Measurements from ENCODE around the gene FCAMR. TPM values are rescaled to one million over a fixed set of nuclear protein-coding genes. Genes with fewer than 3 reads are reported as not detected.

The FCAMR gene
- total RNA-seq, 4 donors from 2014 or later = not detected

- peak overlapping the region; percentile 86 to 98 (median 96) for H3K27ac ChIP-seq
Measured at GRCh38 chr1:207017615-207018559, 47.6 kb upstream of the FCAMR start.

GRCh38 chr1:207015791-207016190 lies 45.5 kb upstream of the FCAMR start:
- no peak for DNase-seq
- no peaks in the 10 kb centered on the region for H3K9me3 ChIP-seq
- peaks cover 3 to 35% (median 9%) of the 10 kb centered on the region in 3 donors for H3K4me1 ChIP-seq
- H3K4me3 ChIP-seq = no peak overlapping the region
- H3K27me3 ChIP-seq = no peaks in the 10 kb centered on the region
- TF ChIP-seq CTCF (IDR thresholded peaks at IDR 0.05) = no peak
- no peak for TF ChIP-seq POLR2A (IDR thresholded peaks at IDR 0.05)
- intact Hi-C loops (cut with DNase I) = no loop called here
- H3K27ac ChIP-seq = no peak overlapping the region
- WGBS, 2 donors = 73 to 76% methylated on average over 3 of the region's 3 CpGs
- H3K36me3 ChIP-seq = no peaks in the 10 kb centered on the region

More at GRCh38 chr1:207017615-207018559, 47.6 kb upstream of the FCAMR start:
- no peak for DNase-seq
- H3K4me3 ChIP-seq = no peak overlapping the region
- peaks cover 23 to 54% (median 23%) of the 10 kb centered on the region in 3 donors for H3K4me1 ChIP-seq
- TF ChIP-seq POLR2A (IDR thresholded peaks at IDR 0.05) (peak in 1 of 4 donors; percentile 36), CTCF (IDR thresholded peaks at IDR 0.05) (no peak)
- WGBS, 2 donors = 36 to 52% methylated on average over 6 to 7 of the region's 7 CpGs
- no peaks in the 10 kb centered on the region for H3K9me3 ChIP-seq
- intact Hi-C loops (cut with DNase I) = no loop called here
- H3K36me3 ChIP-seq = peaks cover 0 to 5% (median 0%) of the 10 kb centered on the region in 3 donors
- H3K27me3 ChIP-seq = no peaks in the 10 kb centered on the region

- no peaks in the 10 kb centered on the region for H3K36me3 ChIP-seq
- no peak overlapping the region for H3K4me3 ChIP-seq
- no peaks in the 10 kb centered on the region for H3K9me3 ChIP-seq
- WGBS, 2 donors = 89 to 90% methylated on average over 3 of the region's 3 CpGs
- no peak overlapping the region for H3K27ac ChIP-seq
- intact Hi-C loops (cut with DNase I) = no loop called here
- TF ChIP-seq POLR2A (IDR thresholded peaks at IDR 0.05) (no peak), CTCF (IDR thresholded peaks at IDR 0.05) (no peak)
- H3K4me1 ChIP-seq = peaks cover 0 to 35% (median 4%) of the 10 kb centered on the region in 3 donors
- DNase-seq = no peak
- H3K27me3 ChIP-seq = no peaks in the 10 kb centered on the region
Measured at GRCh38 chr1:207014728-207015127, 44.5 kb upstream of the FCAMR start.

- 91 to 94% methylated on average over 6 of the region's 6 CpGs for WGBS, 2 donors
- intact Hi-C loops (cut with DNase I) = no loop called here
- TF ChIP-seq CTCF (IDR thresholded peaks at IDR 0.05) = no peak
- TF ChIP-seq POLR2A (IDR thresholded peaks at IDR 0.05) = no peak
- DNase-seq = no peak
- Histone ChIP-seq H3K36me3 (no peaks in the 10 kb centered on the region), H3K27me3 (no peaks in the 10 kb centered on the region), H3K27ac (no peak overlapping the region), H3K4me3 (no peak overlapping the region), H3K9me3 (no peaks in the 10 kb centered on the region), H3K4me1 (peaks cover 0 to 29% (median 0%) of the 10 kb centered on the region in 3 donors)
Measured at GRCh38 chr1:207013321-207014085, 43.2 kb upstream of the FCAMR start.
